ENCODE data around the gene TIGD1. TPM values are rescaled to one million over a fixed set of nuclear protein-coding genes. Genes with fewer than 3 reads are reported as not detected.

Gene TIGD1
- total and polyA plus RNA-seq, 2 of the 13 experiments (the other 11 are each of a cell fraction or from before 2014, with no cell fraction given) = 3.5 to 9.5 TPM

DNA sequence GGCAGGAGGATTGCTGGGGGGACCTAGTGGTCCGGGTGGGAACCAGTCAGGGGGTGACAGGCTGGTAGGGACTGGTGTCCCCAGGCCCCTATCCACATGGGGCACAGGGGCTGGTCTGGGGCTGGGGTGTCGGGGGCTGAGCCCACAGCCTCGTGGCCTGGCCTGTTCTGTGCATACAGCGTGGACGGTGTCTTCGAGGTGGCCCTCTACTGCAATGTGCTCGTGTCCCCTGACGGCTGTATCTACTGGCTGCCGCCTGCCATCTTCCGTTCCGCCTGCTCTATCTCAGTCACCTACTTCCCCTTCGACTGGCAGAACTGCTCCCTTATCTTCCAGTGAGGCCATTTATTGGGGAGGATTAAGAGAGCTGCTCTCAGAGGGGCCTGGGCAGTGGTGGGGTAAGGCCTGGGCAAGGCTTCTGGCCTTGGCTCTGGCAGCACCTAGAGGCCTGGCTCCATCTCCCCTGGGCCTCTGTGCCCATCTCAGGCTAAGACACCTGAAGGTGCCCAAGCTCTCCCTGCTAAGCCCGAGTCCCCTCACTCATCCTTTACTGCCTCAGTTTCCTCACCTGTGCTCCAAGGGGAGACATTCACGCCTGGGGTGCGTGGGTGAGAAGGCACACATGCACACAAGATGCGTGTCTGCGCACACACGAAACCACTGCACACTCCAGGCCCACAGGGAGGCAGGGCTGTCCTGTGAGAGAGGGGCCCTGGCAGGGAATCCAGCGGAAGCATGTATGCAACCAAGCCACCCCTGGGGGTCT is 9.0 kb downstream of the TIGD1 start:
- Histone ChIP-seq H3K79me2 (ENCODE audit: insufficient read depth, low read length) (no peaks in the 10 kb centered on the region), H3K27me3 (ENCODE audit: control insufficient read depth in 1 of 2, insufficient read depth in 2 of 2, low read length in 2 of 2) (no peaks in the 10 kb centered on the region; a peak in 1 of 5 replicates), H3K9me3 (ENCODE audit: low read length) (peaks cover 2% of the 10 kb centered on the region), H3K9ac (ENCODE audit: insufficient read depth, low read depth, low read length) (no peak overlapping the region), H2AFZ (ENCODE audit: low read length) (no peak overlapping the region), H4K20me1 (ENCODE audit: insufficient read depth, low read length) (no peaks in the 10 kb centered on the region; the same call in 1 of the 2 replicates), H3K27ac (ENCODE audit: extremely low read length, insufficient read depth, low read length) (no peak overlapping the region), H3K4me3 (replicated peaks in 1 of 3; ENCODE audit: insufficient read depth in 1 of 3, low read depth in 2 of 3, low read length in 3 of 3) (no peak overlapping the region), H3K4me2 (ENCODE audit: low read depth, low read length) (no peak overlapping the region), H3K4me1 (ENCODE audit: insufficient read depth, low read length) (peaks cover 2% of the 10 kb centered on the region; the same call in 1 of the 2 replicates), H3K36me3 (replicated peaks in 1 of 2; ENCODE audit: control insufficient read depth in 1 of 2, insufficient read depth in 2 of 2, low read length in 2 of 2) (peaks cover 0 to 1% of the 10 kb centered on the region in 2 experiments; a peak in 1 of 5 replicates)
- DNase-seq (ENCODE audit: low spot score) = no peak
- peak; percentile 7; the same call in 2 of the 3 replicates for ATAC-seq
- ChIA-PET CTCF (ENCODE audit: low intra/inter-chr PET ratio, low total read pairs) (no interaction called here), POLR2A (no interaction called here)
- intact Hi-C loops (cut with micrococcal nuclease; ENCODE audit: unreplicated experiment) = no loop called here
- in situ Hi-C loops (cut with HindIII; ENCODE audit: extremely low pct_ligation_motif_present, low pct_unique_long_range_greater_than_20kb) = no loop called here
- FAIRE-seq = no peak
- no TSS peak for BruUV-seq (replicated peaks)
- TF ChIP-seq ZNF839 (CRISPR knock-in tag; IDR thresholded peaks at IDR 0.05; ENCODE audit: borderline replicate concordance) = no peak
- peak; percentile 66 for TF ChIP-seq AGO2 (optimal IDR thresholded peaks at IDR 0.05; ENCODE audit: low read depth, low read length)
- TF ChIP-seq ZNF546 (CRISPR knock-in tag; conservative IDR thresholded peaks at IDR 0.05) = no peak
- TF ChIP-seq FOXC1 (CRISPR knock-in tag; IDR thresholded peaks at IDR 0.05; ENCODE audit: borderline replicate concordance) = no peak
- peak; percentile 61; the same call in 1 of the 2 replicates for TF ChIP-seq AKAP8 (CRISPR knock-in tag; IDR thresholded peaks at IDR 0.05)
- TF ChIP-seq MIER3 (CRISPR knock-in tag; IDR thresholded peaks at IDR 0.05; ENCODE audit: borderline replicate concordance) = no peak
- TF ChIP-seq ZSCAN25 (CRISPR knock-in tag; IDR thresholded peaks at IDR 0.05) = no peak
- TF ChIP-seq ZNF382 (CRISPR knock-in tag; IDR thresholded peaks at IDR 0.05; ENCODE audit: borderline replicate concordance) = no peak
- no peak for TF ChIP-seq HOXA7 (CRISPR knock-in tag; IDR thresholded peaks at IDR 0.05)
- TF ChIP-seq, protein P1, sequence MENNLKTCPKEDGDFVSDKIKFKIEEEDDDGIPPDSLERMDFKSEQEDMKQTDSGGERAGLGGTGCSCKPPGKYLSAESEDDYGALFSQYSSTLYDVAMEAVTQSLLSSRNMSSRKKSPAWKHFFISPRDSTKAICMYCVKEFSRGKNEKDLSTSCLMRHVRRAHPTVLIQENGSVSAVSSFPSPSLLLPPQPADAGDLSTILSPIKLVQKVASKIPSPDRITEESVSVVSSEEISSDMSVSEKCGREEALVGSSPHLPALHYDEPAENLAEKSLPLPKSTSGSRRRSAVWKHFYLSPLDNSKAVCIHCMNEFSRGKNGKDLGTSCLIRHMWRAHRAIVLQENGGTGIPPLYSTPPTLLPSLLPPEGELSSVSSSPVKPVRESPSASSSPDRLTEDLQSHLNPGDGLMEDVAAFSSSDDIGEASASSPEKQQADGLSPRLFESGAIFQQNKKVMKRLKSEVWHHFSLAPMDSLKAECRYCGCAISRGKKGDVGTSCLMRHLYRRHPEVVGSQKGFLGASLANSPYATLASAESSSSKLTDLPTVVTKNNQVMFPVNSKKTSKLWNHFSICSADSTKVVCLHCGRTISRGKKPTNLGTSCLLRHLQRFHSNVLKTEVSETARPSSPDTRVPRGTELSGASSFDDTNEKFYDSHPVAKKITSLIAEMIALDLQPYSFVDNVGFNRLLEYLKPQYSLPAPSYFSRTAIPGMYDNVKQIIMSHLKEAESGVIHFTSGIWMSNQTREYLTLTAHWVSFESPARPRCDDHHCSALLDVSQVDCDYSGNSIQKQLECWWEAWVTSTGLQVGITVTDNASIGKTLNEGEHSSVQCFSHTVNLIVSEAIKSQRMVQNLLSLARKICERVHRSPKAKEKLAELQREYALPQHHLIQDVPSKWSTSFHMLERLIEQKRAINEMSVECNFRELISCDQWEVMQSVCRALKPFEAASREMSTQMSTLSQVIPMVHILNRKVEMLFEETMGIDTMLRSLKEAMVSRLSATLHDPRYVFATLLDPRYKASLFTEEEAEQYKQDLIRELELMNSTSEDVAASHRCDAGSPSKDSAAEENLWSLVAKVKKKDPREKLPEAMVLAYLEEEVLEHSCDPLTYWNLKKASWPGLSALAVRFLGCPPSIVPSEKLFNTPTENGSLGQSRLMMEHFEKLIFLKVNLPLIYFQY (CRISPR knock-in tag; IDR thresholded peaks at IDR 0.05; ENCODE audit: borderline replicate concordance) = no peak
- no peak for TF ChIP-seq ZSCAN20 (CRISPR knock-in tag; IDR thresholded peaks at IDR 0.05; ENCODE audit: borderline replicate concordance)
- TF ChIP-seq, protein P2, sequence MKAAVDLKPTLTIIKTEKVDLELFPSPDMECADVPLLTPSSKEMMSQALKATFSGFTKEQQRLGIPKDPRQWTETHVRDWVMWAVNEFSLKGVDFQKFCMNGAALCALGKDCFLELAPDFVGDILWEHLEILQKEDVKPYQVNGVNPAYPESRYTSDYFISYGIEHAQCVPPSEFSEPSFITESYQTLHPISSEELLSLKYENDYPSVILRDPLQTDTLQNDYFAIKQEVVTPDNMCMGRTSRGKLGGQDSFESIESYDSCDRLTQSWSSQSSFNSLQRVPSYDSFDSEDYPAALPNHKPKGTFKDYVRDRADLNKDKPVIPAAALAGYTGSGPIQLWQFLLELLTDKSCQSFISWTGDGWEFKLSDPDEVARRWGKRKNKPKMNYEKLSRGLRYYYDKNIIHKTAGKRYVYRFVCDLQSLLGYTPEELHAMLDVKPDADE (CRISPR knock-in tag; IDR thresholded peaks at IDR 0.05) = no peak
- peak; percentile 64 for TF ChIP-seq PAF1 (CRISPR knock-in tag; IDR thresholded peaks at IDR 0.05)
- TF ChIP-seq KDM2A (CRISPR knock-in tag; IDR thresholded peaks at IDR 0.05; ENCODE audit: borderline replicate concordance, low read depth) = 0 out of 2 replicates have a peak, but pooled peaks have one; percentile 39
- TF ChIP-seq SMC3 (IDR thresholded peaks at IDR 0.05; ENCODE audit: low read length) = no peak
- peak; percentile 16 to 17; a peak in 2 of 4 replicates for TF ChIP-seq POLR2A (IDR thresholded peaks at IDR 0.05; ENCODE audit: insufficient read depth in 1 of 2, low read depth in 2 of 2, low read length in 2 of 2)
- WGBS (ENCODE audit: low lambda C conversion rate) = 75% methylated on average over 17 of the region's 19 CpGs
